Gastrocnemius medialis (tissue), 4 donors: ENCODE results near the gene KLHL6. TPM values are rescaled to one million over a fixed set of nuclear protein-coding genes. Genes with fewer than 3 reads are reported as not detected.

Source experiments
- ATAC-seq, 2 donors: fragments of 150-250 bp; one replicate each; pipeline ENCODE4 v1.9.1; 2016
- DNase-seq, 2 donors: peaks; one replicate each; pipeline ENCODE4 v3.0.0-alpha.2; 2019
- H3K27ac ChIP-seq, 4 donors: fragments of 200-600 bp; sonication (generic); 1 replicate in 1 of 4; 2 replicates in 3 of 4; pipeline ENCODE4 v1.5.1; 2016 to 2018; ENCODE audit warnings: mild to moderate bottlenecking in 2 of 4, moderate library complexity in 1 of 4
- H3K27me3 ChIP-seq, 3 donors: fragments of 200-600 bp; sonication (generic) in 2 of 3; 1 replicate in 1 of 3; 2 replicates in 2 of 3; pipeline versions ENCODE4 v1.5.1 to v1.6.0; 2016 to 2019; ENCODE audit warnings: mild to moderate bottlenecking in 1 of 3, moderate library complexity in 1 of 3
- H3K36me3 ChIP-seq, 2 donors: fragments of 200-600 bp; sonication (generic) in 1 of 2; one replicate each; pipeline ENCODE4 v1.5.1; 2017 to 2018
- H3K4me1 ChIP-seq, 2 donors: fragments of 200-600 bp; sonication (generic) in 1 of 2; one replicate each; pipeline ENCODE4 v1.5.1; 2016 to 2017; ENCODE audit warnings: mild to moderate bottlenecking in 2 of 2
- H3K4me3 ChIP-seq, 4 donors: fragments of 200-600 bp; sonication (generic) in 3 of 4; 1 replicate in 1 of 4; 2 replicates in 3 of 4; pipeline ENCODE4 v1.5.1; 2016 to 2019; ENCODE audit warnings: mild to moderate bottlenecking in 2 of 4
- H3K9me3 ChIP-seq, 3 donors: fragments of 200-600 bp; sonication (generic) in 2 of 3; 1 replicate in 1 of 3; 2 replicates in 2 of 3; pipeline ENCODE4 v1.5.1; 2016 to 2019
- POLR2A ChIP-seq, 2 donors: fragments of 450-650 bp; IDR thresholded peaks; one replicate each; pipeline ENCODE4 v1.6.1; 2017; ENCODE audit warnings: antibody characterized with exemption in 2 of 2, mild to moderate bottlenecking in 2 of 2, moderate library complexity in 2 of 2
- in situ Hi-C, 4 donors: fragments of 200-750 bp; cut with MboI; loops; one replicate each; pipeline versions ENCODE4 v1.15.0 to v1.8.0; 2017; ENCODE audit warnings: low sequenced_read_pairs in 4 of 4
- intact Hi-C: fragments of 100-400 bp; cut with DNase I; formaldehyde crosslinking; loops from one replicate; pipeline ENCODE4 v1.15.1; 2023; ENCODE audit warnings: low total_unique reads
- total RNA-seq, 4 donors: library from RNA; depleted of rRNA; stranded (reverse); fragments of >200 nt; gene quantifications; one replicate each; pipeline versions ENCODE4 v1.1.0 to v1.2.3, GENCODE V29; 2016
- TF ChIP-seq, protein P1 (sequence below), 5 experiments: fragments of 450-650 bp in 3 of 5; fragments of 200-600 bp in 2 of 5; sonication (generic) in 2 of 5; IDR thresholded peaks in 4 of 5; conservative IDR thresholded peaks in 1 of 5; 1 replicate in 4 of 5; 2 replicates in 1 of 5; pipeline ENCODE4 v1.5.1; 2016 to 2019; ENCODE audit warnings: antibody characterized with exemption in 5 of 5, mild to moderate bottlenecking in 3 of 5, moderate library complexity in 3 of 5

The KLHL6 gene
- total RNA-seq, 4 donors from 2014 or later, result 0.15 to 0.31 (median 0.30) TPM

DNA sequence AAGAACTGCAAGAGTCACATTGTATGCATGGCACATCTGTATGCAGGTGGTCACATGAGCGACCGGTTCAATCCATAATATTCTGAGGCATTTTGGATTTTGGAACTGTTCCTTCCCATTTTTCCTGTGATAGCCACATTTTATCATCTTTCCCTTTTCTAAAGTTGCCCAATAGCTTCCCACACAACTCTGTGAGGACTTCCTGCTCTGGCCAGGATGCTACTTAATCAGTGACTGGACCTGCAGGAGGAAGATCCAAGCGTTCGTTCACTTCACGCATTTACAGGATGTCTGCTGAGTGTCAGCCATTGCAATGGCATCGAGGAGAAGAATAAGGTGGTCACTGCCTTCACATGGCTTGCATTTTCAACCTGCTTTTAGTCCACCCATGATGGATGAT is 9.8 kb downstream of the KLHL6 start:
- peak in 1 of 2 donors; percentile 12 for ATAC-seq

DNA sequence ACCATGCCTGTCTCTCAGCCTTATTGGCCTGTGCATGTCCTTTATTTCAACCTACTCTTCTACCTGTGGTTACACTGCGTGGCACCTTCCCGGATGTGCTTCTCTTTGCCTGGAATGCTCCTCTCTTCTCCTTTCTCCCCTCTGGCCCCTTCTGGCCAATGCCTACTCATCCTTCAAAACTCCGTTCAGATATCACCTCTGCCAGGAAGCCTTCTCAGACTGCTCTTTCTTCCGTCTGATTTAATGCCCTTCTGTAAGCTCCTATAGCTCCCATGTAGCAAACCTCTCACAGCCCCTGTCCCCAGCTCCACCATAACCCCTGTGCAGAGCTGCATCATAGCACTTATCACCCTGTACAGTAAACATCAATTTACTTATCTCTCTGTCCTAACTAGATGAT is 13.2 kb downstream of the KLHL6 start:
- DNase-seq (no peak), ATAC-seq (no peak)
- H3K27ac ChIP-seq, result no peak overlapping the region
- TF ChIP-seq, protein P1, sequence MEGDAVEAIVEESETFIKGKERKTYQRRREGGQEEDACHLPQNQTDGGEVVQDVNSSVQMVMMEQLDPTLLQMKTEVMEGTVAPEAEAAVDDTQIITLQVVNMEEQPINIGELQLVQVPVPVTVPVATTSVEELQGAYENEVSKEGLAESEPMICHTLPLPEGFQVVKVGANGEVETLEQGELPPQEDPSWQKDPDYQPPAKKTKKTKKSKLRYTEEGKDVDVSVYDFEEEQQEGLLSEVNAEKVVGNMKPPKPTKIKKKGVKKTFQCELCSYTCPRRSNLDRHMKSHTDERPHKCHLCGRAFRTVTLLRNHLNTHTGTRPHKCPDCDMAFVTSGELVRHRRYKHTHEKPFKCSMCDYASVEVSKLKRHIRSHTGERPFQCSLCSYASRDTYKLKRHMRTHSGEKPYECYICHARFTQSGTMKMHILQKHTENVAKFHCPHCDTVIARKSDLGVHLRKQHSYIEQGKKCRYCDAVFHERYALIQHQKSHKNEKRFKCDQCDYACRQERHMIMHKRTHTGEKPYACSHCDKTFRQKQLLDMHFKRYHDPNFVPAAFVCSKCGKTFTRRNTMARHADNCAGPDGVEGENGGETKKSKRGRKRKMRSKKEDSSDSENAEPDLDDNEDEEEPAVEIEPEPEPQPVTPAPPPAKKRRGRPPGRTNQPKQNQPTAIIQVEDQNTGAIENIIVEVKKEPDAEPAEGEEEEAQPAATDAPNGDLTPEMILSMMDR (IDR thresholded peaks at IDR 0.05 in 4 of 5, conservative IDR thresholded peaks at IDR 0.05 in 1 of 5), result no peak
- no peak for TF ChIP-seq POLR2A (IDR thresholded peaks at IDR 0.05)
- peaks cover 6 to 9% of the 10 kb centered on the region in 2 donors for H3K4me1 ChIP-seq
- H3K9me3 ChIP-seq, result no peaks in the 10 kb centered on the region
- in situ Hi-C loops (no loop called here), intact Hi-C loops (no loop called here)
- no peaks in the 10 kb centered on the region for H3K36me3 ChIP-seq
- H3K4me3 ChIP-seq, result no peak overlapping the region
- no peaks in the 10 kb centered on the region for H3K27me3 ChIP-seq

More for the DNA sequence above, 9.8 kb downstream of the KLHL6 start:
- Histone ChIP-seq H3K9me3 (no peaks in the 10 kb centered on the region), H3K36me3 (no peaks in the 10 kb centered on the region), H3K4me3 (no peak overlapping the region), H3K27ac (no peak overlapping the region), H3K4me1 (no peaks in the 10 kb centered on the region), H3K27me3 (no peaks in the 10 kb centered on the region)
- in situ Hi-C loops, result no loop called here
- intact Hi-C loops, result no loop called here
- no peak for DNase-seq
- no peak for TF ChIP-seq POLR2A (IDR thresholded peaks at IDR 0.05)
- TF ChIP-seq, protein P1 (IDR thresholded peaks at IDR 0.05 in 4 of 5, conservative IDR thresholded peaks at IDR 0.05 in 1 of 5), result no peak

DNA sequence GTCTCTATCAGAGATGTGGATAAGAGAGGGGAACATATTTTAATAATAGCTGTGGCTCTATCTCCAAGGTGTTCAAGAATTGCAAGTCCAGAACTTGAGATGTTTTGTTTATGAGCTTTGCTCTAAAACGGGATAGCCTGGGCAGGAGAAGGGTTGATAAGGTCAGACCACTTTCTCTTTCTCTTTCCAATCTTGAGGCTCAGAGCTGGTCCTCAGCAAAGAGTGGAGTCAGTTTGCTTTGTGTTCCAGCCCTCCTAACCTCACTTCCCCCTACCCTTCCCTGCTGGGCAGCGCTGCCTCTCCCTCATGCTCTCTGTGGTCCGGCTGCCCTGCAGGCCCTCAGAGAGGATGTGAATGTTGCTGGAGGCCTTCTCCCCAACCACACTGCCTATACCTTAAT is 13.8 kb downstream of the KLHL6 start:
- no peak for TF ChIP-seq POLR2A (IDR thresholded peaks at IDR 0.05)
- TF ChIP-seq, protein P1 (IDR thresholded peaks at IDR 0.05 in 4 of 5, conservative IDR thresholded peaks at IDR 0.05 in 1 of 5), result no peak
- H3K36me3 ChIP-seq, result no peaks in the 10 kb centered on the region
- H3K27ac ChIP-seq, result no peak overlapping the region
- no peak for DNase-seq
- no peak for ATAC-seq
- intact Hi-C loops, result no loop called here
- H3K9me3 ChIP-seq, result no peaks in the 10 kb centered on the region
- no peaks in the 10 kb centered on the region for H3K27me3 ChIP-seq
- peaks cover 12 to 13% of the 10 kb centered on the region in 2 donors for H3K4me1 ChIP-seq
- in situ Hi-C loops, result no loop called here
- H3K4me3 ChIP-seq, result no peak overlapping the region

DNA sequence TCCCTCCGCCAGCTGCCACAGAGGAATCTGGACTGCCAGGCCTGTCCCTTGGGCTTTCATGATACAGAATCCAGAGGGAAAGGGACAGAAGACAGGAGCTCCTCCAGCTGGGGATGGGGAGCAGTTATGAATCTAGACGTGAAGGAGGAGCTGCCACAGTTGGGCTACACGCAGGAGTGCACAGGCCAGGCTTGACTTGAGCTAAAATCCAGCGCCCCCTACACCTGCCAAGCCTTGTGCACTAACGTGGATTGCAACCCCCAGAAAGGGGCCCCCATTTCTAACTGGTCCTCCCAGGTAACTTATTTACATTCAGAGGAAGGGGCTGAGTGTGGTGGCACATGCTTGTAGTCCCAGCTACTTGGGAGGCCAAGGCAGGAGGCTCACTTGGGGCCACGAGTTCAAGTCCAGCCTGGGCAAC is 14.3 kb downstream of the KLHL6 start:
- Histone ChIP-seq H3K36me3 (no peaks in the 10 kb centered on the region), H3K27me3 (no peaks in the 10 kb centered on the region), H3K4me1 (peaks cover 13 to 16% of the 10 kb centered on the region in 2 donors), H3K9me3 (no peaks in the 10 kb centered on the region), H3K4me3 (no peak overlapping the region), H3K27ac (no peak overlapping the region)
- TF ChIP-seq, protein P1 (IDR thresholded peaks at IDR 0.05 in 4 of 5, conservative IDR thresholded peaks at IDR 0.05 in 1 of 5), result no peak
- no peak for TF ChIP-seq POLR2A (IDR thresholded peaks at IDR 0.05)
- DNase-seq (no peak), ATAC-seq (no peak)
- intact Hi-C loops (no loop called here), in situ Hi-C loops (no loop called here)
